ENCODE data around the gene SNTA1. TPM values are rescaled to one million over a fixed set of nuclear protein-coding genes. Genes with fewer than 3 reads are reported as not detected.
A peak's percentile ranks its signal among the peaks of the same experiment; 100 is the strongest.

SNTA1 gene
- total and polyA plus RNA-seq, 2 experiments from 2014 or later: 24.6 to 28.0 TPM

DNA sequence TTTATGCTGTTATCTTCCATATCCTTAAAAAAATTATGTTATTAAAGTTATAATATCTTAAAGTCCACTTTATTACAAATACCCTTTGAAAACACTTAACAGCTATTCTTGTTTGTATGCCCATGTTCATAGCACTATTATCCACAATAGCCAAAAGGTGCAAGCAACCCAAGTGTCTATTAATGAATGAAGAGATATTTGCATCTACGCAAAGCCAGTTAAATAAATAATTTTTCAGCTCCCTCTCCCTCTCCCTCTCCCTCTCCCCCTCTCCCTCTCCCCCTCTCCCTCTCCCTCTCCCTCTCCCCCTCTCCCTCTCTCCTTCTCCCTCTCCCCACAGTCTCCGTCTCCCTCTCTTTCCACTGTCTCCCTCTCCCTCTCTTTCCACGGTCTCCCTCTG lies 55.3 kb downstream of the SNTA1 start:
- Histone ChIP-seq H3K36me3 (replicated peaks; ENCODE audit: insufficient read depth, low read depth) (no peaks in the 10 kb centered on the region), H3K4me1 (ENCODE audit: insufficient read depth) (peaks cover 3% of the 10 kb centered on the region), H3K4me3 (no peak overlapping the region), H4K20me1 (ENCODE audit: insufficient read depth, poor library complexity, severe bottlenecking) (no peaks in the 10 kb centered on the region), H3K4me2 (no peak overlapping the region), H2AFZ (no peak overlapping the region), H3K27ac (no peak overlapping the region), H3K79me2 (no peaks in the 10 kb centered on the region), H3K9me3 (ENCODE audit: low read depth) (no peaks in the 10 kb centered on the region), H3K9me2 (replicated peaks; ENCODE audit: insufficient read depth) (no peaks in the 10 kb centered on the region), H3K27me3 (no peaks in the 10 kb centered on the region)
- no peak for DNase-seq (ENCODE audit: low spot score)
- WGBS (ENCODE audit: low lambda C conversion rate, missing lambda C conversion rate): 91% methylated on average over 3 of the region's 3 CpGs
- TF ChIP-seq EZH2 (IDR thresholded peaks at IDR 0.05; ENCODE audit: borderline replicate concordance): no peak
- TF ChIP-seq, protein P1, sequence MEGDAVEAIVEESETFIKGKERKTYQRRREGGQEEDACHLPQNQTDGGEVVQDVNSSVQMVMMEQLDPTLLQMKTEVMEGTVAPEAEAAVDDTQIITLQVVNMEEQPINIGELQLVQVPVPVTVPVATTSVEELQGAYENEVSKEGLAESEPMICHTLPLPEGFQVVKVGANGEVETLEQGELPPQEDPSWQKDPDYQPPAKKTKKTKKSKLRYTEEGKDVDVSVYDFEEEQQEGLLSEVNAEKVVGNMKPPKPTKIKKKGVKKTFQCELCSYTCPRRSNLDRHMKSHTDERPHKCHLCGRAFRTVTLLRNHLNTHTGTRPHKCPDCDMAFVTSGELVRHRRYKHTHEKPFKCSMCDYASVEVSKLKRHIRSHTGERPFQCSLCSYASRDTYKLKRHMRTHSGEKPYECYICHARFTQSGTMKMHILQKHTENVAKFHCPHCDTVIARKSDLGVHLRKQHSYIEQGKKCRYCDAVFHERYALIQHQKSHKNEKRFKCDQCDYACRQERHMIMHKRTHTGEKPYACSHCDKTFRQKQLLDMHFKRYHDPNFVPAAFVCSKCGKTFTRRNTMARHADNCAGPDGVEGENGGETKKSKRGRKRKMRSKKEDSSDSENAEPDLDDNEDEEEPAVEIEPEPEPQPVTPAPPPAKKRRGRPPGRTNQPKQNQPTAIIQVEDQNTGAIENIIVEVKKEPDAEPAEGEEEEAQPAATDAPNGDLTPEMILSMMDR (IDR thresholded peaks at IDR 0.05; ENCODE audit: poor library complexity): no peak
- TF ChIP-seq EZH2phosphoT487 (IDR thresholded peaks at IDR 0.05; ENCODE audit: low read depth, severe bottlenecking, unreplicated experiment): no peak

DNA sequence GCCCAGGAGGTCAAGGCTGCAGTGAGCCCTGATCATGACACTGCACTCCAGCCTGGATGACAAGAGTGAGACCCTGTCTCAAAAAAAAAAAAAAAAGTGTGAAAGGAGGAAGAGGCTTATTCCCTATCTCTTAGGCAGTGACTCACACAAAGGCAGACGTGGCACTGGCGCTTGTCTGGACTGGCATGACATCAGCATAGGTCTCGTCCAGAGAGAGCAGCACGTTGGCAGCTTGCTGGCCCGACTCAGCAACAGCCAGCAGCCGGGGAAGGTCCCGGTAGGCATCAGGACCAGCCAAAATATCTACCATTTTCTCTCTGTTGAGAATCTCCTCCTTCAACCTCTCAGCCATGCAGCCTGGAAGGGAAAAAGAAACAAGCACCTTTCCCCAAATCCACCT lies 56.4 kb downstream of the SNTA1 start:
- TF ChIP-seq, protein P1 (IDR thresholded peaks at IDR 0.05; ENCODE audit: poor library complexity): no peak
- TF ChIP-seq EZH2 (IDR thresholded peaks at IDR 0.05; ENCODE audit: borderline replicate concordance) (no peak), EZH2phosphoT487 (IDR thresholded peaks at IDR 0.05; ENCODE audit: low read depth, severe bottlenecking, unreplicated experiment) (no peak)
- Histone ChIP-seq H3K4me3 (no peak overlapping the region), H4K20me1 (ENCODE audit: insufficient read depth, poor library complexity, severe bottlenecking) (no peaks in the 10 kb centered on the region), H3K79me2 (no peaks in the 10 kb centered on the region), H3K4me1 (ENCODE audit: insufficient read depth) (peaks cover 1% of the 10 kb centered on the region), H2AFZ (no peak overlapping the region), H3K9me3 (ENCODE audit: low read depth) (no peaks in the 10 kb centered on the region), H3K27me3 (no peaks in the 10 kb centered on the region), H3K4me2 (no peak overlapping the region), H3K27ac (peak overlapping the region; percentile 37), H3K9me2 (replicated peaks; ENCODE audit: insufficient read depth) (no peaks in the 10 kb centered on the region), H3K36me3 (replicated peaks; ENCODE audit: insufficient read depth, low read depth) (no peaks in the 10 kb centered on the region)
- WGBS (ENCODE audit: low lambda C conversion rate, missing lambda C conversion rate): 85% methylated on average over 7 of the region's 7 CpGs
- DNase-seq (ENCODE audit: low spot score): peak; percentile 55

- 89% methylated on average over 1 of the region's 1 CpG for WGBS (ENCODE audit: low lambda C conversion rate, missing lambda C conversion rate)
- Histone ChIP-seq H3K27ac (no peak overlapping the region), H3K27me3 (no peaks in the 10 kb centered on the region), H4K20me1 (ENCODE audit: insufficient read depth, poor library complexity, severe bottlenecking) (no peaks in the 10 kb centered on the region), H3K4me1 (ENCODE audit: insufficient read depth) (no peaks in the 10 kb centered on the region), H3K79me2 (no peaks in the 10 kb centered on the region), H3K4me3 (no peak overlapping the region), H3K4me2 (no peak overlapping the region), H3K36me3 (replicated peaks; ENCODE audit: insufficient read depth, low read depth) (no peaks in the 10 kb centered on the region), H3K9me2 (replicated peaks; ENCODE audit: insufficient read depth) (no peaks in the 10 kb centered on the region), H2AFZ (no peak overlapping the region), H3K9me3 (ENCODE audit: low read depth) (no peaks in the 10 kb centered on the region)
- no peak for TF ChIP-seq EZH2 (IDR thresholded peaks at IDR 0.05; ENCODE audit: borderline replicate concordance)
- no peak for TF ChIP-seq EZH2phosphoT487 (IDR thresholded peaks at IDR 0.05; ENCODE audit: low read depth, severe bottlenecking, unreplicated experiment)
- TF ChIP-seq, protein P1 (IDR thresholded peaks at IDR 0.05; ENCODE audit: poor library complexity): no peak
- DNase-seq (ENCODE audit: low spot score): no peak
Measured at GRCh38 chr20:33386673-33387072, 56.9 kb downstream of the SNTA1 start.

DNA sequence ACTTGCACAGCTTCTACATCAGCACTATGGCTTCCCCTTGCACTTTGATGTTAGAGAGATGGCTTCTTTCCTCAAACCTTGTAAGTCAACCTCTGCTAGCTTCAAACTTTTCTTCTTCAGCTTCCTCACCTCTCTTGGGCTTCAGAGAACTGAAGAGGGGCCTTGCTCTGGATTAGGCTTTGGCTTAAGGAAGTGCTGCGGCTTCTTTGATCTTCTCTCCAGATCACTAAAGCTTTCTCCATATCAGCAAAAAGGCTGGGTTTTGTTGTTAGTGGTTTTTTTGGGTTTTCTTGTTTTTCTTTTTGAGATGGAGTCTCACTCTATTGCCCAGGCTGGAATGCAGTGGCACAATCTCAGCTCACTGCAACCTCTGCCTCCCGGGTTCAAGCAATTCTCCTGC lies 66.2 kb downstream of the SNTA1 start:
- Histone ChIP-seq H3K79me2 (no peaks in the 10 kb centered on the region), H3K9me2 (replicated peaks; ENCODE audit: insufficient read depth) (no peaks in the 10 kb centered on the region), H3K4me3 (no peak overlapping the region), H2AFZ (no peak overlapping the region), H3K27me3 (no peaks in the 10 kb centered on the region), H3K9me3 (ENCODE audit: low read depth) (no peaks in the 10 kb centered on the region), H3K4me1 (ENCODE audit: insufficient read depth) (peaks cover 18% of the 10 kb centered on the region), H3K27ac (no peak overlapping the region), H3K36me3 (replicated peaks; ENCODE audit: insufficient read depth, low read depth) (no peaks in the 10 kb centered on the region), H4K20me1 (ENCODE audit: insufficient read depth, poor library complexity, severe bottlenecking) (no peaks in the 10 kb centered on the region), H3K4me2 (no peak overlapping the region)
- TF ChIP-seq EZH2 (IDR thresholded peaks at IDR 0.05; ENCODE audit: borderline replicate concordance): no peak
- no peak for TF ChIP-seq EZH2phosphoT487 (IDR thresholded peaks at IDR 0.05; ENCODE audit: low read depth, severe bottlenecking, unreplicated experiment)
- TF ChIP-seq, protein P1 (IDR thresholded peaks at IDR 0.05; ENCODE audit: poor library complexity): no peak
- DNase-seq (ENCODE audit: low spot score): no peak
- 96% methylated on average over 2 of the region's 2 CpGs for WGBS (ENCODE audit: low lambda C conversion rate, missing lambda C conversion rate)
